ENCODE measurements around the gene KDM1A. TPM values are rescaled to one million over a fixed set of nuclear protein-coding genes. Genes with fewer than 3 reads are reported as not detected.

KDM1A gene
- total RNA-seq, 1 donor from 2014 or later = 103 TPM

DNA sequence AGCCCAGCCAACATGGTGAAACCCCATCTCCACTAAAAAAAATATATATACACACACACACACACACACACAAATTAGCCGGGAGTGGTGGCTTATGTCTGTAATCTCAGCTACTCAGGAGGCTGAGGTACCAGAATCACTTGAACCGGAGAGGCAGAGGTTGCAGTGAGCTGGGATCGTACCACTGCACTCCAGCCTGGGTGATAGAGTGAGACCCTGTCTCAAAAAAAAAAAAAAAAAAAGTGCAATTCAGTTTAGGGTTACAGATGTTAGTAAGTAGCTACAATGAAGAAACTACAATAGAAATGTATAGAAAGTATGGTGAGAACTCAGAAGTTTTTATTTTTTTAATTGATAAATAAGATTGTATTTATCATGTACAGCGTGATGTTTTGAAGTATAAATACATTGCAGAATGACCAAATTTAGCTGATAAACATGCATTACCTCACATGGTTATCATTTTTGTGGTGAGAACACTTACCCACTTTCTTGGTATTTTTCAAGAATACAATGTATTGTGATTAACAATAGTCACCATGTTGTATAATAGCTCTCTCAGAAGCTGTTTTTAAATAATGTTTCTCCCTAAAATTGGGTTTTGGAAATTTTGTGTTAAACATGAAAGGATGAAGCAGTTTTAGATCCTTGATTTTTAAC is 17.9 kb downstream of the KDM1A start:
- no peak overlapping the region for H3K27ac Mint-ChIP-seq (ENCODE audit: unreplicated experiment)
- H3K36me3 Mint-ChIP-seq (ENCODE audit: unreplicated experiment) = peaks cover 9% of the 10 kb centered on the region
- TF ChIP-seq, protein P1, sequence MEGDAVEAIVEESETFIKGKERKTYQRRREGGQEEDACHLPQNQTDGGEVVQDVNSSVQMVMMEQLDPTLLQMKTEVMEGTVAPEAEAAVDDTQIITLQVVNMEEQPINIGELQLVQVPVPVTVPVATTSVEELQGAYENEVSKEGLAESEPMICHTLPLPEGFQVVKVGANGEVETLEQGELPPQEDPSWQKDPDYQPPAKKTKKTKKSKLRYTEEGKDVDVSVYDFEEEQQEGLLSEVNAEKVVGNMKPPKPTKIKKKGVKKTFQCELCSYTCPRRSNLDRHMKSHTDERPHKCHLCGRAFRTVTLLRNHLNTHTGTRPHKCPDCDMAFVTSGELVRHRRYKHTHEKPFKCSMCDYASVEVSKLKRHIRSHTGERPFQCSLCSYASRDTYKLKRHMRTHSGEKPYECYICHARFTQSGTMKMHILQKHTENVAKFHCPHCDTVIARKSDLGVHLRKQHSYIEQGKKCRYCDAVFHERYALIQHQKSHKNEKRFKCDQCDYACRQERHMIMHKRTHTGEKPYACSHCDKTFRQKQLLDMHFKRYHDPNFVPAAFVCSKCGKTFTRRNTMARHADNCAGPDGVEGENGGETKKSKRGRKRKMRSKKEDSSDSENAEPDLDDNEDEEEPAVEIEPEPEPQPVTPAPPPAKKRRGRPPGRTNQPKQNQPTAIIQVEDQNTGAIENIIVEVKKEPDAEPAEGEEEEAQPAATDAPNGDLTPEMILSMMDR (IDR thresholded peaks at IDR 0.05) = no peak
- H3K9me3 Mint-ChIP-seq (ENCODE audit: unreplicated experiment) = no peaks in the 10 kb centered on the region
- DNase-seq (ENCODE audit: extremely low spot score, unreplicated experiment) = no peak
- no peaks in the 10 kb centered on the region for H3K27me3 Mint-ChIP-seq (ENCODE audit: unreplicated experiment)
- H3K4me1 Mint-ChIP-seq (ENCODE audit: unreplicated experiment) = peaks cover 53% of the 10 kb centered on the region
- H3K4me3 Mint-ChIP-seq (ENCODE audit: unreplicated experiment) = no peak overlapping the region

DNA sequence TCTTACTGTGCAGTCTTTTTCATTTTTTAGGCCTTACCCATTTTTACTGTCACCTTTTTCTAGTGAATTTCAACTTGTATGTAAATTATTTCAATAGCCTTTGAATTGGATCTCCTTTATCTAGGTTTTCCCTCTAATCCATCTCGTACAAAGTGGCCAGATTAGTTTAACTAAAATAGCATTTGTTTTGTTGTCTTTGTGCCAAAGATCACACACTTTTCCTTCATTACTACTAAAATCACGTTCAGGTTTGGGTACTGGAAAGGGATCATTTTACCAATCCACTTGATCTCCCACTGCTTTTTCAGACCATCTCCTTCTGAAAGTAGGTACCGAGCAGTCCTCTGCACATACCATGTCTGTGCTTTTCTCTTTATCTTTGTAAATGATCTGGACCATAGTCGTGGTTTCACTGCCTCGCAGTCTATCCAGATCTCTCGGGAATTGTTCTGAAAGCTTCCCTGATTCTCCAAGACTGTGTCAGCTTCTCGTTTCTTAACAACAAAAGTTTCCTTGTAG is 20.1 kb downstream of the KDM1A start:
- TF ChIP-seq, protein P1 (IDR thresholded peaks at IDR 0.05) = no peak
- Mint-ChIP-seq H3K9me3 (ENCODE audit: unreplicated experiment) (no peaks in the 10 kb centered on the region), H3K4me1 (ENCODE audit: unreplicated experiment) (peaks cover 44% of the 10 kb centered on the region), H3K27ac (ENCODE audit: unreplicated experiment) (peak overlapping the region; percentile 3), H3K4me3 (ENCODE audit: unreplicated experiment) (no peak overlapping the region), H3K27me3 (ENCODE audit: unreplicated experiment) (no peaks in the 10 kb centered on the region), H3K36me3 (ENCODE audit: unreplicated experiment) (peaks cover 5% of the 10 kb centered on the region)
- no peak for DNase-seq (ENCODE audit: extremely low spot score, unreplicated experiment)

DNA sequence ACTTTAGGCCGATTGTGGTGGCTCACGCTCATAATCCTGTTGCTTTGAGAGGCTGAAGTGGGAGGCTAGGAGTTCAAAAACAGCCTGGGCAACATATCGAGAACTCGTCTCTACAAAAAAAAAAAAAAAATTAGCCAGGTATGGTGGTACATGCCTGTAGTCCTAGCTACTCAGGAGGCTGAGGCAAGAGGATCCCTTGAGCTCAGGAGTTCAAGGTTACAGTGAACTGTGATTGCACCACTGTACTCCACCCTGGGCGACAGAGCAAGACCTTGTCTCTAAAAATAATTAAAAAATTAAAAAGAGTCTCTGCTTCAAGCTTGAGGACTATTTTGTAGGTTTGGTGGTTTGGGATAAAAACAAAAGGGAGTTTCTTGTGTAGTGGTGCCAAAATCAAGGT is 21.2 kb downstream of the KDM1A start:
- peaks cover 41% of the 10 kb centered on the region for H3K4me1 Mint-ChIP-seq (ENCODE audit: unreplicated experiment)
- TF ChIP-seq, protein P1 (IDR thresholded peaks at IDR 0.05) = no peak
- no peak overlapping the region for H3K27ac Mint-ChIP-seq (ENCODE audit: unreplicated experiment)
- no peak overlapping the region for H3K4me3 Mint-ChIP-seq (ENCODE audit: unreplicated experiment)
- peaks cover 5% of the 10 kb centered on the region for H3K36me3 Mint-ChIP-seq (ENCODE audit: unreplicated experiment)
- DNase-seq (ENCODE audit: extremely low spot score, unreplicated experiment) = no peak
- no peaks in the 10 kb centered on the region for H3K27me3 Mint-ChIP-seq (ENCODE audit: unreplicated experiment)
- no peaks in the 10 kb centered on the region for H3K9me3 Mint-ChIP-seq (ENCODE audit: unreplicated experiment)

DNA sequence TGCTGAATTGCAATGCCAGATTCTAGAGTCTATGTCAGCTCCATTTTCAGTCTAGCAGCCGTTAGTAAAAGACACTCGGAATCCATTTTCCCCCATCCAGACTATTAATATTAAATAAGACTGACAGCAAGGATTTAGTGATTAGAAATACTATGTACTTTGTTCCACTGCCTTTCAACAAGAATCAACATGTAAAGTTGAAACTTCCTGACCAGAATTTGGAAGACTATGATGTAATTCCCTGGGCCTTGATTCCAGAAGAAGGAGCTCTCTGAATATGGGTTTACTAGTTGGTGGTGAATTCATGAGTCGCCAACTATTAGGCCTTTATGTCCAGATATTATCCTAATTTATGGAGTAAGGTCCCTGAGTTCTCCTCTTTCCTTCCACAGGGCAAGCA is 24.8 kb downstream of the KDM1A start:
- H3K27ac Mint-ChIP-seq (ENCODE audit: unreplicated experiment) = no peak overlapping the region
- no peaks in the 10 kb centered on the region for H3K27me3 Mint-ChIP-seq (ENCODE audit: unreplicated experiment)
- H3K4me1 Mint-ChIP-seq (ENCODE audit: unreplicated experiment) = peaks cover 28% of the 10 kb centered on the region
- TF ChIP-seq, protein P1 (IDR thresholded peaks at IDR 0.05) = no peak
- no peak for DNase-seq (ENCODE audit: extremely low spot score, unreplicated experiment)
- H3K4me3 Mint-ChIP-seq (ENCODE audit: unreplicated experiment) = no peak overlapping the region
- peaks cover 5% of the 10 kb centered on the region for H3K36me3 Mint-ChIP-seq (ENCODE audit: unreplicated experiment)
- H3K9me3 Mint-ChIP-seq (ENCODE audit: unreplicated experiment) = no peaks in the 10 kb centered on the region

DNA sequence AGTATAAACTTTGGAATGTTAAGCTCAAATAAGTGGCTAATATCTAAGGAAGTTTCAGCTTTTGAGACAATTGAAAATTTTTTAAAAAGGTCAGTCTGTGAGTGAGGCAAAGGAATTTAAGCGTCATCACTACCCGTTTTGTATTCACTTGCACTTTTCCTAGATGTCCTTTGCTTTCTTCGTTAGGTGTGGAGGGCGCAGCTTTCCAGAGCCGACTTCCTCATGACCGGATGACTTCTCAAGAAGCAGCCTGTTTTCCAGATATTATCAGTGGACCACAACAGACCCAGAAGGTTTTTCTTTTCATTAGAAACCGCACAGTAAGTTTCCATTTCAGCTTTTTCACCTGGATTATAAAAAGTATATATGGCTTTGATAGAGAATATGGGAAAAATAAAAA is 30.9 kb downstream of the KDM1A start:
- Mint-ChIP-seq H3K4me3 (ENCODE audit: unreplicated experiment) (no peak overlapping the region), H3K27ac (ENCODE audit: unreplicated experiment) (no peak overlapping the region), H3K9me3 (ENCODE audit: unreplicated experiment) (no peaks in the 10 kb centered on the region), H3K27me3 (ENCODE audit: unreplicated experiment) (no peaks in the 10 kb centered on the region), H3K4me1 (ENCODE audit: unreplicated experiment) (peaks cover 19% of the 10 kb centered on the region), H3K36me3 (ENCODE audit: unreplicated experiment) (peaks cover 24% of the 10 kb centered on the region)
- TF ChIP-seq, protein P1 (IDR thresholded peaks at IDR 0.05) = no peak
- DNase-seq (ENCODE audit: extremely low spot score, unreplicated experiment) = no peak
